ENCODE results near the gene AVPR2.

Gene AVPR2

GRCh38 chrX:153952373-153953026 lies 48.0 kb downstream of the AVPR2 start:
- DNase-seq (ENCODE audit: low read depth, low spot score): no peak

- DNase-seq (ENCODE audit: low read depth, low spot score): no peak
Observed at GRCh38 chrX:153953342-153953830, 48.9 kb downstream of the AVPR2 start.

- DNase-seq (ENCODE audit: low read depth, low spot score): no peak
Observed at GRCh38 chrX:153953892-153954557, 49.6 kb downstream of the AVPR2 start.

GRCh38 chrX:153954558-153955227 lies 50.2 kb downstream of the AVPR2 start:
- DNase-seq (ENCODE audit: low read depth, low spot score): no peak

- DNase-seq (ENCODE audit: low read depth, low spot score): no peak
Observed at GRCh38 chrX:153955228-153955732, 50.8 kb downstream of the AVPR2 start.

GRCh38 chrX:153956044-153956907 lies 51.8 kb downstream of the AVPR2 start:
- no peak for DNase-seq (ENCODE audit: low read depth, low spot score)
